Neural cell (in vitro differentiated cells): Measurements from ENCODE around the gene ARHGEF17. TPM values are rescaled to one million over a fixed set of nuclear protein-coding genes. Genes with fewer than 3 reads are reported as not detected.

Experiments
- H2AFZ ChIP-seq: fragments of 200-600, 300-800 bp; sonication (generic), shearing (Covaris generic); 2 replicates; pipeline ENCODE4 v1.6.0; 2014; ENCODE audit warnings: low read depth, mild to moderate bottlenecking, antibody characterized with exemption, low read length, moderate library complexity
- H3F3A ChIP-seq: fragments of 200-600 bp; shearing (Covaris generic); 2 replicates; pipeline ENCODE4 v1.6.1; 2016; ENCODE audit warnings: mild to moderate bottlenecking, moderate library complexity, mixed read lengths, antibody characterized with exemption, low read length; ENCODE audit not compliant: insufficient read depth, poor library complexity, severe bottlenecking
- H3K27ac ChIP-seq: fragments of 200-600, 300-800 bp; sonication (generic), shearing (Covaris generic); 2 replicates; pipeline ENCODE4 v1.5.1; 2014; ENCODE audit warnings: mild to moderate bottlenecking, low read length, moderate library complexity
- H3K27me3 ChIP-seq: fragments of 300-800, 200-600 bp; sonication (generic), shearing (Covaris generic); 2 replicates; pipeline ENCODE4 v1.6.0; 2014; ENCODE audit warnings: mild to moderate bottlenecking, low read depth, low read length, moderate library complexity; ENCODE audit not compliant: insufficient read depth
- H3K36me3 ChIP-seq: fragments of 300-800, 200-600 bp; sonication (generic), shearing (Covaris generic); 2 replicates; pipeline ENCODE4 v1.5.1; 2014; ENCODE audit warnings: mild to moderate bottlenecking, antibody characterized with exemption, low read length, moderate library complexity; ENCODE audit not compliant: insufficient read depth
- H3K4me2 ChIP-seq: fragments of 300-800, 200-600 bp; sonication (generic), shearing (Covaris generic); 2 replicates; pipeline ENCODE4 v1.6.0; 2014; ENCODE audit warnings: mild to moderate bottlenecking, low read length
- H3K4me3 ChIP-seq: fragments of 300-800, 200-600 bp; sonication (generic), shearing (Covaris generic); 2 replicates; pipeline ENCODE4 v1.5.1; 2014; ENCODE audit warnings: mild to moderate bottlenecking, low read length, moderate library complexity
- H3K79me2 ChIP-seq: fragments of 200-600 bp; shearing (Covaris generic); replicated peaks from 2 replicates; pipeline ENCODE4 v1.6.0; 2014; ENCODE audit warnings: mild to moderate bottlenecking, low read length, moderate library complexity; ENCODE audit not compliant: insufficient read depth
- H3K9ac ChIP-seq: fragments of 300-800, 200-600 bp; sonication (generic), shearing (Covaris generic); 2 replicates; pipeline ENCODE4 v1.6.1; 2016; ENCODE audit warnings: mild to moderate bottlenecking, low read length, mixed read lengths
- H3K9me2 ChIP-seq: fragments of 200-600 bp; shearing (Covaris generic); 2 replicates; pipeline ENCODE4 v1.6.1; 2016; ENCODE audit warnings: mild to moderate bottlenecking, low read length, mixed read lengths; ENCODE audit not compliant: insufficient read depth
- H3K9me3 ChIP-seq: fragments of 200-600, 300-800 bp; sonication (generic), shearing (Covaris generic); 2 replicates; pipeline ENCODE4 v1.6.1; 2016; ENCODE audit warnings: mild to moderate bottlenecking, mixed run types, low read length, moderate library complexity, mixed read lengths
- H4K20me1 ChIP-seq: fragments of 200-600 bp; shearing (Covaris generic); 2 replicates; pipeline ENCODE4 v1.6.1; 2016; ENCODE audit warnings: mild to moderate bottlenecking, mixed run types; ENCODE audit not compliant: insufficient read depth
- EP300 ChIP-seq: fragments of 450-650 bp; conservative IDR thresholded peaks from 2 replicates; pipeline ENCODE4 v1.6.1; 2014; ENCODE audit warnings: antibody characterized with exemption, mild to moderate bottlenecking, moderate library complexity; ENCODE audit not compliant: poor library complexity, severe bottlenecking
- EZH2 ChIP-seq: fragments of 200-600, 300-800 bp; shearing (Covaris generic), sonication (generic); IDR thresholded peaks from 2 replicates; pipeline ENCODE4 v1.6.1; 2014; ENCODE audit warnings: antibody characterized with exemption, low read length, borderline replicate concordance, mild to moderate bottlenecking; ENCODE audit not compliant: insufficient read depth, poor library complexity, severe bottlenecking
- MXI1 ChIP-seq: fragments of 450-650 bp; conservative IDR thresholded peaks from 2 replicates; pipeline ENCODE4 v1.6.1; 2014; ENCODE audit warnings: antibody characterized with exemption, mild to moderate bottlenecking; ENCODE audit not compliant: poor library complexity, severe bottlenecking
- POLR2AphosphoS5 ChIP-seq: IDR thresholded peaks from 2 replicates; pipeline ENCODE4 v1.6.1; 2012
- RAD21 ChIP-seq: fragments of 450-650 bp; conservative IDR thresholded peaks from 2 replicates; pipeline ENCODE4 v1.6.1; 2014; ENCODE audit warnings: antibody characterized with exemption, mild to moderate bottlenecking, moderate library complexity
- SMC3 ChIP-seq: fragments of 450-650 bp; conservative IDR thresholded peaks from 2 replicates; pipeline ENCODE4 v1.6.1; 2014; ENCODE audit warnings: antibody characterized with exemption, mild to moderate bottlenecking, moderate library complexity; ENCODE audit not compliant: poor library complexity
- TAF1 ChIP-seq: IDR thresholded peaks from 2 replicates; pipeline ENCODE4 v1.6.1; 2012; ENCODE audit warnings: low read depth
- polyA plus RNA-seq: library from polyadenylated mRNA; depleted of rRNA; stranded (reverse); fragments of >200 nt; gene quantifications from 2 replicates; pipeline ENCODE4 v1.2.3, GENCODE V29; 2014
- TF ChIP-seq, protein P1 (sequence below): IDR thresholded peaks from 2 replicates; pipeline ENCODE4 v1.6.1; 2012; ENCODE audit warnings: borderline replicate concordance
- TF ChIP-seq, protein P2 (sequence below): fragments of 450-650 bp; IDR thresholded peaks from 2 replicates; pipeline ENCODE4 v1.5.1; 2014; ENCODE audit warnings: antibody characterized with exemption, mild to moderate bottlenecking, moderate library complexity; ENCODE audit not compliant: poor library complexity, severe bottlenecking

Gene ARHGEF17
- polyA plus RNA-seq, 1 donor from 2014 or later = 7.9 TPM

DNA sequence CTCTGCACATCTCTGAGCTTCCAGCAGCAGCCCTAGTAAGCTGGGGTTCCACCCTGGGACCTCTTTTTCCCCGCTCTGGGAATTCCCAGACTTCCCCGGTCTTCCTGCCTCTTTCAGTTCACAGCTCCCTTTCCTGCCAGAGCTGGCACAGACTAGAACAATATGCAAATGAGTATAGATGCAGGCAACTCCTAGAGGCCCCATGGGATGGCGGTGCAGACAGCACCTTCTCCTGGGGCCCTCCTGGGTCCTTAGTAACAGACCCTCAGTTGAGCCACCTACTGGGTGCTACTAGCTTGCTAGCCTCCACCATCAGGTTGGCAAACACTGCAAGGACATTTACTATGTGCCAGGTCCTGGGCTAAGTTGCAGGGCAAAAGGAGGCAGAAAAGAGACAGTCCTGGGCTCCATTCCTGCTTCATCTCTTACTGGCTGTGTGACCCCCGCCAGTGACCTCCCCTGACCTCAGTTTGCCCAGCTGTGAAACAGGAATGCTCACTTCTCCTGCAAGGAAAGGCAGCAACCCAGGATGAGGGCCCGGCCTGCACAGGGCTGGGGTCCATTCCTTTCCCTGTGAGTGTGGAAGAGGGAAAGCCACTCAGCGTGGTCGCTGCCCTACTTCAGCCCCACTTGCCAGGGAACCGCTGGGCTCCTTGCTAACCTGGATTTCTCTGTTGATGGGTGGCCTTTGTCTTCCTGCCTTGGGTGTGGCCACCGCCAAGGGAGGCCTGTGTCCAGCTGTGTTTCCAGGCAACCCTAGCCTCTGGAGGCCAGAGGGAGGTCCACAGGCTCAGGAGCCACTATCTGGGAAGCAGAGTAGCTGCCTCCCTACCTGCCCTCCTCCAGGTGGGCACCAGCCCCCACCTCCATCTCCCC, 75.4 kb downstream of the ARHGEF17 start:
- no peak overlapping the region for H3K9ac ChIP-seq
- no peak overlapping the region for H3K4me2 ChIP-seq
- H2AFZ ChIP-seq = no peak overlapping the region
- H3K79me2 ChIP-seq = no peaks in the 10 kb centered on the region
- H3K9me3 ChIP-seq = no peaks in the 10 kb centered on the region
- H3K27ac ChIP-seq = no peak overlapping the region
- H3K9me2 ChIP-seq = no peaks in the 10 kb centered on the region
- TF ChIP-seq SMC3 (no peak), EZH2 (no peak), POLR2AphosphoS5 (peak; percentile 31)
- TF ChIP-seq, protein P1, sequence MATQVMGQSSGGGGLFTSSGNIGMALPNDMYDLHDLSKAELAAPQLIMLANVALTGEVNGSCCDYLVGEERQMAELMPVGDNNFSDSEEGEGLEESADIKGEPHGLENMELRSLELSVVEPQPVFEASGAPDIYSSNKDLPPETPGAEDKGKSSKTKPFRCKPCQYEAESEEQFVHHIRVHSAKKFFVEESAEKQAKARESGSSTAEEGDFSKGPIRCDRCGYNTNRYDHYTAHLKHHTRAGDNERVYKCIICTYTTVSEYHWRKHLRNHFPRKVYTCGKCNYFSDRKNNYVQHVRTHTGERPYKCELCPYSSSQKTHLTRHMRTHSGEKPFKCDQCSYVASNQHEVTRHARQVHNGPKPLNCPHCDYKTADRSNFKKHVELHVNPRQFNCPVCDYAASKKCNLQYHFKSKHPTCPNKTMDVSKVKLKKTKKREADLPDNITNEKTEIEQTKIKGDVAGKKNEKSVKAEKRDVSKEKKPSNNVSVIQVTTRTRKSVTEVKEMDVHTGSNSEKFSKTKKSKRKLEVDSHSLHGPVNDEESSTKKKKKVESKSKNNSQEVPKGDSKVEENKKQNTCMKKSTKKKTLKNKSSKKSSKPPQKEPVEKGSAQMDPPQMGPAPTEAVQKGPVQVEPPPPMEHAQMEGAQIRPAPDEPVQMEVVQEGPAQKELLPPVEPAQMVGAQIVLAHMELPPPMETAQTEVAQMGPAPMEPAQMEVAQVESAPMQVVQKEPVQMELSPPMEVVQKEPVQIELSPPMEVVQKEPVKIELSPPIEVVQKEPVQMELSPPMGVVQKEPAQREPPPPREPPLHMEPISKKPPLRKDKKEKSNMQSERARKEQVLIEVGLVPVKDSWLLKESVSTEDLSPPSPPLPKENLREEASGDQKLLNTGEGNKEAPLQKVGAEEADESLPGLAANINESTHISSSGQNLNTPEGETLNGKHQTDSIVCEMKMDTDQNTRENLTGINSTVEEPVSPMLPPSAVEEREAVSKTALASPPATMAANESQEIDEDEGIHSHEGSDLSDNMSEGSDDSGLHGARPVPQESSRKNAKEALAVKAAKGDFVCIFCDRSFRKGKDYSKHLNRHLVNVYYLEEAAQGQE = peak; percentile 97
- no peaks in the 10 kb centered on the region for H3F3A ChIP-seq
- no peaks in the 10 kb centered on the region for H3K36me3 ChIP-seq
- H3K27me3 ChIP-seq = no peaks in the 10 kb centered on the region
- peak overlapping the region; percentile 25 for H3K4me3 ChIP-seq
- H4K20me1 ChIP-seq = no peaks in the 10 kb centered on the region

DNA sequence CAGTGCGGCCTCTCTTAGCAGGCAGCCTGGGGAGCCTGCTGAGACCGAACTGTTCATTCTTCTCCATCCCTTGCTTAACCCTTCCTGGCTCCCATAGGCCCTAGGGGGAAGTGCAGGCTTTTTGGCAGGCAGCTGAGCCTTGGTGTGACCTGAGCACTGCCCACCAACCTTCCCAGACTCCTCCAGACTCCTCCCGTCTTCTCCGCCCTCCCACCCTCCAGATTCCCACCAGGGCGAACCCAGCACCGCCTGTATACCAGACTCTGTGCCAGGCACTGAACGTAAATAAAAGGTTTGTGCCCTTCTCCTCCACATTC, 76.0 kb downstream of the ARHGEF17 start:
- Histone ChIP-seq H3K4me2 (no peak overlapping the region), H3K9me3 (no peaks in the 10 kb centered on the region), H3K27ac (no peak overlapping the region), H3K79me2 (no peaks in the 10 kb centered on the region), H3K9me2 (no peaks in the 10 kb centered on the region), H4K20me1 (no peaks in the 10 kb centered on the region), H2AFZ (no peak overlapping the region), H3K36me3 (no peaks in the 10 kb centered on the region), H3F3A (no peaks in the 10 kb centered on the region), H3K4me3 (no peak overlapping the region), H3K27me3 (no peaks in the 10 kb centered on the region), H3K9ac (no peak overlapping the region)
- TF ChIP-seq TAF1 = no peak
- TF ChIP-seq POLR2AphosphoS5 = no peak
- TF ChIP-seq RAD21 = no peak
- TF ChIP-seq, protein P2, sequence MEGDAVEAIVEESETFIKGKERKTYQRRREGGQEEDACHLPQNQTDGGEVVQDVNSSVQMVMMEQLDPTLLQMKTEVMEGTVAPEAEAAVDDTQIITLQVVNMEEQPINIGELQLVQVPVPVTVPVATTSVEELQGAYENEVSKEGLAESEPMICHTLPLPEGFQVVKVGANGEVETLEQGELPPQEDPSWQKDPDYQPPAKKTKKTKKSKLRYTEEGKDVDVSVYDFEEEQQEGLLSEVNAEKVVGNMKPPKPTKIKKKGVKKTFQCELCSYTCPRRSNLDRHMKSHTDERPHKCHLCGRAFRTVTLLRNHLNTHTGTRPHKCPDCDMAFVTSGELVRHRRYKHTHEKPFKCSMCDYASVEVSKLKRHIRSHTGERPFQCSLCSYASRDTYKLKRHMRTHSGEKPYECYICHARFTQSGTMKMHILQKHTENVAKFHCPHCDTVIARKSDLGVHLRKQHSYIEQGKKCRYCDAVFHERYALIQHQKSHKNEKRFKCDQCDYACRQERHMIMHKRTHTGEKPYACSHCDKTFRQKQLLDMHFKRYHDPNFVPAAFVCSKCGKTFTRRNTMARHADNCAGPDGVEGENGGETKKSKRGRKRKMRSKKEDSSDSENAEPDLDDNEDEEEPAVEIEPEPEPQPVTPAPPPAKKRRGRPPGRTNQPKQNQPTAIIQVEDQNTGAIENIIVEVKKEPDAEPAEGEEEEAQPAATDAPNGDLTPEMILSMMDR = no peak
- TF ChIP-seq MXI1 = no peak
- TF ChIP-seq, protein P1 = no peak
- no peak for TF ChIP-seq EP300
- TF ChIP-seq SMC3 = no peak
- no peak for TF ChIP-seq EZH2
